Spinal cord (tissue), 10 donors: ENCODE measurements around the gene CCDC77. TPM values are rescaled to one million over a fixed set of nuclear protein-coding genes. Genes with fewer than 3 reads are reported as not detected.
A peak's percentile ranks its signal among the peaks of the same experiment; 100 is the strongest.
"Not testable (repeated sequence)": the region's sequence is repeated elsewhere in the genome, so short reads cannot be mapped to it uniquely, and the experiment has no call there.

Experiments
- DNase-seq, 6 donors: peaks; one replicate each; pipeline versions ENCODE4 v3.0.0 to v3.0.0-alpha.2; 2013 to 2015; ENCODE audit warnings: low spot score in 6 of 6, low read depth in 4 of 6
- H3K27ac ChIP-seq: one replicate; pipeline ENCODE4 v1.5.1; 2013; ENCODE audit warnings: low read depth, low read length, control low read depth
- H3K27me3 ChIP-seq: one replicate; pipeline ENCODE4 v1.6.1; 2013; ENCODE audit warnings: low read length; ENCODE audit not compliant: control insufficient read depth, insufficient read depth
- H3K36me3 ChIP-seq: one replicate; pipeline ENCODE4 v1.6.1; 2013; ENCODE audit warnings: low read length; ENCODE audit not compliant: control insufficient read depth, insufficient read depth
- H3K4me1 ChIP-seq: one replicate; pipeline ENCODE4 v1.6.1; 2013; ENCODE audit warnings: low read length; ENCODE audit not compliant: control insufficient read depth, insufficient read depth
- H3K4me3 ChIP-seq: one replicate; pipeline ENCODE4 v1.5.1; 2013; ENCODE audit warnings: low read depth, low read length, control low read depth
- H3K9me3 ChIP-seq: one replicate; pipeline ENCODE4 v1.6.1; 2013; ENCODE audit warnings: low read length; ENCODE audit not compliant: control insufficient read depth, insufficient read depth
- WGBS: methylation state at CpG from one replicate; pipeline ENCODE4 v1.1.5; 2013; ENCODE audit warnings: missing lambda C conversion rate; ENCODE audit not compliant: insufficient coverage; 5-methylcytosine and 5-hydroxymethylcytosine counted together
- polyA plus RNA-seq, 2 donors: library from polyadenylated mRNA; unstranded; fragments of 120-200 nt; gene quantifications; one replicate each; pipeline ENCODE4 v1.2.1, GENCODE V29; 2013; ENCODE audit not compliant: insufficient read length in 2 of 2
- total RNA-seq, 2 donors: library from RNA; depleted of rRNA in 1 of 2; stranded (reverse); fragments of 120-200 nt in 1 of 2; fragments of >200 nt in 1 of 2; gene quantifications; one replicate each; pipeline versions ENCODE4 v1.2.3 to v1.2.4, GENCODE V29; 2013 to 2014
- donor health status: healthy.

Gene CCDC77
- total and polyA plus RNA-seq, 4 donors = 10.1 to 17.5 (median 16.4) TPM

DNA sequence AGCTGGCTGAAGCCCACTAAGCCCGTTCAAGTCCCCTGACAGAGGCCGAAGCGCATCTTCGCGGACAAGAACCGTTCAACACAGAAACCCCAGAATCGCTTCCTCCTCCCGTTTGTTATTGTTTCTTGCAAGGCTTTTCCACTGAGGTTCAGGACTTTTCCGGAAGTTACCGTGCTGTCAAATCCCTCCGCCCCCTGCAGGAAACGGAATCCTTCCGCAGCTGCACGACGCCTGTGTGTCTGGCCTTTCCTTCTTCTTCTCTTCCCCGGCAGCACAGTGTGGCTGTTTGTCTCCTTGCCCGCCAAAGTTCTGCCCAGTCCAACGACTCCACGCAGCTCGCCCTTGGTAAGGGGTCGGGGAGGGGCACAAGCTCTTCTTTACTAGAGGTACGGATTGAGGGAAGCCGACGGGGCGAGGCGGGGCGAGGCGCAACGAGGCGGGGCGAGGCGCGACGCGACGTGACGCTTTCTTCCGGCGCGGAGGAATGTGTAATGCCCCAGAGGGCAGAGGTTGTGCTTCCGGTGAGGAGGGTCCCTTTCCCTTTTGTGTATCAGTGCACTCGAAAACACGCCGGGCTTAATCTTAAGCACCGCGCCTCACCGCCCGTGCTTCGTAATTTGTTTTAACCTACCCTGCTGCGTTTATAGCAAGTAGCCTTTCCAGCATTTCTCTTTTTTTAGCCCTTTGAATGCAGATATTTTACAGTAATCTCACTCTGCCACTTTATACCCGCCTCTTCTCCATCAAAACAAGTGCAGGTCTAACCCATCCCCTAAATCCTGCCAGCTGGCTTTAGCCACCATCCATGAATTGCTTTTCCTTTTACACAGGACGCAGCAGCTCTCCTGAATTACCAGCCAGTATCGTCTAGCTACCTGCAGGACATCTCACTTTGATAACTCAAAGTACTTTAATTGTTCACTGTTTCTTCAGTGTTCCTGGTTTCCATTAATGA lies 12.0 kb upstream of the CCDC77 start, which contains the start of gene KDM5A:
Gene KDM5A (minus strand): TSS at position 179 of the 955 bp plus-strand sequence. CDS start 229 bp downstream, outside the sequence.
- no peaks in the 10 kb centered on the region for H3K9me3 ChIP-seq
- under 1% methylated on average over 49 of the region's 53 CpGs for WGBS
- peaks cover 3% of the 10 kb centered on the region for H3K36me3 ChIP-seq
- peaks cover 3% of the 10 kb centered on the region for H3K4me1 ChIP-seq
- H3K27me3 ChIP-seq = no peaks in the 10 kb centered on the region
- H3K4me3 ChIP-seq = peak within 1 kb of the TSS; percentile 91
- peak; percentile 89 to 99 (median 96) for DNase-seq
- peak within 1 kb of the TSS; percentile 99 for H3K27ac ChIP-seq

- H3K4me3 ChIP-seq = peak overlapping the region; percentile 92
- 83% methylated on average over 6 of the region's 8 CpGs for WGBS
- H3K4me1 ChIP-seq = peaks cover 8% of the 10 kb centered on the region
- no peaks in the 10 kb centered on the region for H3K27me3 ChIP-seq
- DNase-seq = no peak
- no peaks in the 10 kb centered on the region for H3K36me3 ChIP-seq
- H3K27ac ChIP-seq = no peak overlapping the region
- H3K9me3 ChIP-seq = no peaks in the 10 kb centered on the region
Measured at GRCh38 chr12:400828-401227, 616 bp upstream of the CCDC77 start.

DNA sequence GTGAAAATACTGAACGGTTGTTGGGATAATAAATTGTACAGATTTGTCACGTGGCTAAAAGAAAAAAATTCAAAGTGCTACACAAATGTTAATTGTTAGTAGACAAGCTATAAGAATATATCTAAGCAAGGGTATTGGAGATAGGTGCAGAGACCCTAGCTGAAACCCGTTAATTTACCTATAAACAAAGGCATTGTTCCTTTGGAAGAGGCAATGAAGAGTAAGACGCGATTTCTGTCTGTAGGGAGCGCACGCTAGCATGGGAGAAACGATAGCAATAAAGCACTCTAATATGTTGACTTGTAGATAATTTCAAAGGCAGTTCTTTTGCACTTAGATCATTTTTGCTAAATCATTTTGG lies 565 bp downstream of the CCDC77 start:
- peaks cover 3% of the 10 kb centered on the region for H3K36me3 ChIP-seq
- H3K4me1 ChIP-seq = peaks cover 8% of the 10 kb centered on the region
- peak in 2 of 6 donors; percentile 38 to 64 for DNase-seq
- H3K9me3 ChIP-seq = no peaks in the 10 kb centered on the region
- WGBS = 0% methylated on average over 1 of the region's 8 CpGs
- peak overlapping the region; percentile 87 for H3K27ac ChIP-seq
- no peaks in the 10 kb centered on the region for H3K27me3 ChIP-seq
- H3K4me3 ChIP-seq = peak overlapping the region; percentile 92

DNA sequence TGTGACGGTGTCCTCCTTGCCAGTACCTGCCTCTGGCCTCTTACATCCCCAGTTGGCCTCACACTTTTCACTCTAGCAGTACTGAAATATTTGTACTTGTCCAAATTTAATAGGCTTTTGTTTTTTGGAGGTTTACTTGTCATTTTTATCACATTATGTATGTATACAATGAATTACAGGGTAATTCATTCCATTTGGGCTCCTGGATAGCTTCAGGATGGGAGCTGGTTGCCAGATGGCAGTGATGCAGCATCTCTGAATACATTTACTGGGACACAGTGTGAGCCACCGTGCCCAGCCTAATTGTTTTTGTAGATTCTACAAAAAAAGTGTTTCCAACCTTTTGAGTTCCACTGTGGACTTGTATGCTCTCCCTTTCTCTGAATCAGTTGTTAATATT lies 13.4 kb downstream of the CCDC77 start:
- Histone ChIP-seq H3K36me3 (peaks cover 41% of the 10 kb centered on the region), H3K4me1 (no peaks in the 10 kb centered on the region), H3K27ac (no peak overlapping the region), H3K27me3 (no peaks in the 10 kb centered on the region), H3K9me3 (no peaks in the 10 kb centered on the region), H3K4me3 (no peak overlapping the region)
- WGBS = no CpG with 5 or more reads among the region's 2 CpGs
- peak in 1 of 6 donors; percentile 59 for DNase-seq

- DNase-seq = no peak
- peaks cover 20% of the 10 kb centered on the region for H3K36me3 ChIP-seq
- 100% methylated on average over 3 of the region's 6 CpGs for WGBS
- no peaks in the 10 kb centered on the region for H3K9me3 ChIP-seq
- no peaks in the 10 kb centered on the region for H3K4me1 ChIP-seq
- H3K27ac ChIP-seq = no peak overlapping the region
- H3K27me3 ChIP-seq = no peaks in the 10 kb centered on the region
- no peak overlapping the region for H3K4me3 ChIP-seq
Measured at GRCh38 chr12:418432-418831, 17.0 kb downstream of the CCDC77 start.

GRCh38 chr12:422526-422925 lies 21.1 kb downstream of the CCDC77 start:
- Histone ChIP-seq H3K27me3 (no peaks in the 10 kb centered on the region), H3K4me1 (no peaks in the 10 kb centered on the region), H3K27ac (no peak overlapping the region), H3K9me3 (no peaks in the 10 kb centered on the region), H3K36me3 (peaks cover 23% of the 10 kb centered on the region), H3K4me3 (no peak overlapping the region)
- no CpG with 5 or more reads among the region's 3 CpGs for WGBS
- DNase-seq = no peak

- not testable (repeated sequence) for H3K4me3 ChIP-seq, H3K4me1 ChIP-seq, H3K27me3 ChIP-seq, H3K9me3 ChIP-seq, DNase-seq, H3K27ac ChIP-seq
- WGBS = no CpG with 5 or more reads among the region's 2 CpGs
- peaks cover 30% of the 10 kb centered on the region for H3K36me3 ChIP-seq
Measured at GRCh38 chr12:435737-436136, 34.3 kb downstream of the CCDC77 start.

GRCh38 chr12:442235-442884 lies 40.9 kb downstream of the CCDC77 start:
- WGBS = 51% methylated on average over 5 of the region's 16 CpGs
- H3K4me3 ChIP-seq = no peak overlapping the region
- peak in 3 of 6 donors; percentile 58 to 89 (median 81) for DNase-seq

GRCh38 chr12:447141-447540 lies 45.7 kb downstream of the CCDC77 start:
- no peaks in the 10 kb centered on the region for H3K27me3 ChIP-seq
- no peaks in the 10 kb centered on the region for H3K36me3 ChIP-seq
- H3K4me3 ChIP-seq = no peak overlapping the region
- DNase-seq = no peak
- no peak overlapping the region for H3K27ac ChIP-seq
- no CpG with 5 or more reads among the region's 1 CpG for WGBS
- no peaks in the 10 kb centered on the region for H3K4me1 ChIP-seq
- no peaks in the 10 kb centered on the region for H3K9me3 ChIP-seq

More at GRCh38 chr12:442235-442884, 40.9 kb downstream of the CCDC77 start:
- Histone ChIP-seq H3K27ac (no peak overlapping the region), H3K9me3 (no peaks in the 10 kb centered on the region), H3K27me3 (no peaks in the 10 kb centered on the region), H3K36me3 (peaks cover 15% of the 10 kb centered on the region), H3K4me1 (no peaks in the 10 kb centered on the region)
